ENCODE measurements around the gene KPNA6. TPM values are rescaled to one million over a fixed set of nuclear protein-coding genes. Genes with fewer than 3 reads are reported as not detected.

The KPNA6 gene
- total and polyA plus RNA-seq, 10 of the 15 experiments (the other 5 are each of a cell fraction or from before 2014, with no cell fraction given) = 11.1 to 55.6 (median 25.9) TPM

GRCh38 chr1:32178380-32179192 is 70.7 kb downstream of the KPNA6 start:
- no peaks in the 10 kb centered on the region for H3K9me3 ChIP-seq (replicated peaks; ENCODE audit: control insufficient read depth, insufficient read depth, low read length)
- ChIA-PET POLR2A (interaction anchor here (0.7 to 3.5 kb wide), 6 partner anchors 10 to 105 kb away, joined by 3 to 25 read pairs (median 8); partner anchors contain the start of genes CCDC28B, KPNA6 and TMEM39B), SMC1A (ENCODE audit: uncharacterized antibody, unreplicated experiment) (interaction anchor here (1.2 to 4.0 kb wide), 8 partner anchors 10 to 118 kb away, joined by 3 to 26 read pairs (median 5); partner anchors contain the start of genes CCDC28B and KPNA6), RAD21 (ENCODE audit: unreplicated experiment) (interaction anchor here (1.2 to 3.9 kb wide), 8 partner anchors 19 to 216 kb away, joined by 3 to 22 read pairs (median 9); partner anchors contain the start of genes BSDC1, CCDC28B, KPNA6 and TMEM39B), CTCF (interaction anchor here (1.8 to 4.2 kb wide), 3 partner anchors 22 to 105 kb away, joined by 6 to 16 read pairs (median 7); partner anchors contain the start of gene CCDC28B)
- no peaks in the 10 kb centered on the region for H3K27me3 ChIP-seq (replicated peaks in 1 of 2; ENCODE audit: control insufficient read depth in 2 of 2, insufficient read depth in 2 of 2, low read length in 1 of 2)
- peaks cover 1 to 6% of the 10 kb centered on the region in 2 experiments; a peak in 3 of 4 replicates for H3K36me3 ChIP-seq (ENCODE audit: control insufficient read depth in 2 of 2, insufficient read depth in 2 of 2, low read length in 1 of 2)
- FAIRE-seq (peak; percentile 70), DNase-seq (ENCODE audit: low read depth, low spot score) (no peak), ATAC-seq (no peak)
- H3K27ac ChIP-seq (ENCODE audit: control insufficient read depth, insufficient read depth) = peak overlapping the region; percentile 85
- BruUV-seq (replicated peaks) = no TSS peak
- in situ Hi-C loops (cut with MboI) = no loop called here
- H3K4me2 ChIP-seq (ENCODE audit: control insufficient read depth, insufficient read depth) = peak overlapping the region; percentile 100
- H3K79me2 ChIP-seq (ENCODE audit: control insufficient read depth, insufficient read depth, low read length) = peaks cover 33% of the 10 kb centered on the region
- peaks cover 17% of the 10 kb centered on the region for H3K4me1 ChIP-seq (ENCODE audit: control insufficient read depth, insufficient read depth, low read length)
- WGBS (ENCODE audit: insufficient coverage, insufficient replicate concordance, low lambda C conversion rate, missing lambda C conversion rate) = 91% methylated on average over 7 of the region's 7 CpGs
- intact Hi-C loops (cut with micrococcal nuclease; ENCODE audit: unreplicated experiment) = no loop called here
- peak overlapping the region; percentile 90 for H3K9ac ChIP-seq (ENCODE audit: control insufficient read depth, insufficient read depth, low read length)
- H4K20me1 ChIP-seq (ENCODE audit: control insufficient read depth, insufficient read depth) = no peaks in the 10 kb centered on the region
- H3K4me3 ChIP-seq = peak overlapping the region; percentile 89; the same call in 1 of the 2 replicates
- peak overlapping the region; percentile 83 for H2AFZ ChIP-seq (ENCODE audit: control insufficient read depth, low read depth, low read length)
- TF ChIP-seq HCFC1 (IDR thresholded peaks at IDR 0.05; ENCODE audit: low read length) = no peak
- TF ChIP-seq SIN3A (IDR thresholded peaks at IDR 0.05; ENCODE audit: low read depth, low read length) = no peak
- TF ChIP-seq NR2C2 (IDR thresholded peaks at IDR 0.05; ENCODE audit: borderline replicate concordance, control insufficient read depth, insufficient read length, low read depth) = no peak
- TF ChIP-seq CHD2 (IDR thresholded peaks at IDR 0.05; ENCODE audit: borderline replicate concordance, low read depth, low read length) = no peak
- no peak for TF ChIP-seq KAT2A (conservative IDR thresholded peaks at IDR 0.05; ENCODE audit: control insufficient read depth, low read depth, low read length)
- no peak for TF ChIP-seq LARP7 (IDR thresholded peaks at IDR 0.05)
- no peak for TF ChIP-seq YBX1 (IDR thresholded peaks at IDR 0.05)
- TF ChIP-seq NFYA (IDR thresholded peaks at IDR 0.05; ENCODE audit: borderline replicate concordance, low read depth, low read length) = no peak
- TF ChIP-seq STAT3 (IDR thresholded peaks at IDR 0.05; ENCODE audit: low read depth, low read length) = no peak
- TF ChIP-seq ATF3 (IDR thresholded peaks at IDR 0.05; ENCODE audit: borderline replicate concordance, extremely low read depth, low read depth, low read length) = no peak
- no peak for TF ChIP-seq ZZZ3 (IDR thresholded peaks at IDR 0.05; ENCODE audit: control insufficient read depth, insufficient read length, low read depth)
- no peak for TF ChIP-seq SREBF2 (IDR thresholded peaks at IDR 0.05; ENCODE audit: low read length)
- TF ChIP-seq, protein P1, sequence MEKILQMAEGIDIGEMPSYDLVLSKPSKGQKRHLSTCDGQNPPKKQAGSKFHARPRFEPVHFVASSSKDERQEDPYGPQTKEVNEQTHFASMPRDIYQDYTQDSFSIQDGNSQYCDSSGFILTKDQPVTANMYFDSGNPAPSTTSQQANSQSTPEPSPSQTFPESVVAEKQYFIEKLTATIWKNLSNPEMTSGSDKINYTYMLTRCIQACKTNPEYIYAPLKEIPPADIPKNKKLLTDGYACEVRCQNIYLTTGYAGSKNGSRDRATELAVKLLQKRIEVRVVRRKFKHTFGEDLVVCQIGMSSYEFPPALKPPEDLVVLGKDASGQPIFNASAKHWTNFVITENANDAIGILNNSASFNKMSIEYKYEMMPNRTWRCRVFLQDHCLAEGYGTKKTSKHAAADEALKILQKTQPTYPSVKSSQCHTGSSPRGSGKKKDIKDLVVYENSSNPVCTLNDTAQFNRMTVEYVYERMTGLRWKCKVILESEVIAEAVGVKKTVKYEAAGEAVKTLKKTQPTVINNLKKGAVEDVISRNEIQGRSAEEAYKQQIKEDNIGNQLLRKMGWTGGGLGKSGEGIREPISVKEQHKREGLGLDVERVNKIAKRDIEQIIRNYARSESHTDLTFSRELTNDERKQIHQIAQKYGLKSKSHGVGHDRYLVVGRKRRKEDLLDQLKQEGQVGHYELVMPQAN (conservative IDR thresholded peaks at IDR 0.05) = no peak
- TF ChIP-seq RBBP5 (conservative IDR thresholded peaks at IDR 0.05) = no peak
- no peak for TF ChIP-seq POLR2A (IDR thresholded peaks at IDR 0.05; ENCODE audit: low read depth, low read length)
- TF ChIP-seq E2F8 (IDR thresholded peaks at IDR 0.05; ENCODE audit: low read depth, partially characterized antibody) = no peak
- no peak for TF ChIP-seq FOXM1 (IDR thresholded peaks at IDR 0.05; ENCODE audit: low read depth, low read length)
